Stimulated activated CD4-positive, alpha-beta T cell treated with anti-CD3 and anti-CD28 coated beads, Interleukin-4, amount 100 ng/mL, for 1 hour (primary cell): ENCODE data around the gene ZNF407.

Source experiments
- DNase-seq: peaks from one replicate; pipeline ENCODE4 v3.0.0-alpha.2; 2020

ZNF407 gene

GRCh38 chr18:74836296-74837139, 238.8 kb downstream of the ZNF407 start:
- DNase-seq = no peak

- DNase-seq = no peak
Measured at GRCh38 chr18:74840492-74841167, 243.0 kb downstream of the ZNF407 start.

GRCh38 chr18:74841248-74841647, 243.6 kb downstream of the ZNF407 start:
- DNase-seq = no peak

GRCh38 chr18:74849301-74849700, 251.6 kb downstream of the ZNF407 start:
- no peak for DNase-seq

GRCh38 chr18:74856434-74856833, 258.8 kb downstream of the ZNF407 start:
- DNase-seq = no peak

DNA sequence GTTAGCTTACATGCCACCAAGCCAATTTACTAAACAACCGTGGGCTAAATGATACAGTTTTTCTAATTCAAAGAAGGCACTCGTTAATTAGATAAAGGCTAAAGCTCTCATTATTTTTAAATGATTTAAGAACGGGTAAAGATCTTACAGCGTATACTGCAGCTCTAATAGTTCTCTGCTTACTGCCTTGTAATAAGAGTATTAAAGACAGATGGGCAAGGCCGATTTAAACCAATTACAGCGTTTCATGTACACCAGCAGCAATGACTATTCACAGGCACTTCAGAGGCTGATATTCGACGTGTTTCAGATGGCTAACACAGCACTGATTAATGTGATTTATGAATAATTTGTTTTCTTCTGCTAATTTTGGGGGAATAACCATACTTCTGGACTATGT, 259.3 kb downstream of the ZNF407 start:
- no peak for DNase-seq

GRCh38 chr18:74857901-74858300, 260.2 kb downstream of the ZNF407 start:
- no peak for DNase-seq

DNA sequence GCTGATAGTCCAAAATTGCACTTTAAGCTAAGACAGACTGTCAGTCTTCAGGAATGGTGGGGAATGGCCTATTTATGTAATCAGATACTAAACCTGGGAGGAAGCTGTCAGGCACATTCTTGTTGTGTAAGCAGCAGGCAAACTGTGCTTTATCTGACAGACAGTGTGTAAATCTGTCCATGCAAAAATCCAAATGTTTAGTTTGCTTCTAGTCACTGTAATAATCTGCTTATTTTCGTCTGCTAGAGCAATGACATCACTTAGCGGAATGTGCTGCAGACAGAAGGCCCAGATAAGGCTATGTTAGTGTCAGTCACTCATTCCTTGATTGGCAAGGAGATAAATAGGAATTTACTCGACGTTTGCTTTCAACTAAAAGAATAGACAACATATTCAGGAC, 263.5 kb downstream of the ZNF407 start:
- no peak for DNase-seq

DNA sequence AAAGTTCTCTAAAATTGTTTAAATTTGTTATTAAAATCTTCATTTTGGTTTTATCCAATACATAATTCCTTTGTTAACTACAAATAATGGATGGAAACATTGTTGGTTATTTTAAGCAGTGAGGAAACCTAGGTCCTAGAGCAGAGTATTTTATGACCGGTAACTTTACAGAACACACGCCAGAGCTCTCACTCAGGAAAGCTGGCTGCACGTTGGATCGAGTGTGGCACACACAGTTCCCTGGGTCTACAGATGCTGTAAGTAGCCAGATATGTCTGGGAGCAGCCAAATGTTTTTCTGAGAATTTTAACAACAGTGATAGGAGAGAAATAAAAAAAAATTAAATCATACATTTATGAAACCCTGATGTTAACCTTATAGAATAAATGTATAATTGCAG, 264.4 kb downstream of the ZNF407 start:
- DNase-seq = no peak

DNA sequence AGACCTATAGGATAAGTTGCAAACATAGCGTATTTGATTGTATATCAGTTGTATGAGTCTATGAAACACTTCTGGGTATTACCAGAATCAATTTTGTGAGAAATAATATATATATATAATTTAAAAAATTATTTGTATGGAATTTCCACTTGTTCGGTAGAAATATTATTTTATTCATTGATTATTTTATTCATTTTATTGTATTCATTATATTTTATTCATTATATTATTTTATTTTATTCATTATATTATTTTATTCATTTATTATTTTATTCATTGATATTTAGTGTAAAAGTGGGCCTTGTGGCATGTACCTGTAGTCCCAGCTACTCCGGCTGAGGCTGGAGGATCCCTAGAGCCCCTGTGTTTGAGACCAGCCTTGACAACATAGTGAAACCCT, 268.9 kb downstream of the ZNF407 start:
- DNase-seq = no peak

DNA sequence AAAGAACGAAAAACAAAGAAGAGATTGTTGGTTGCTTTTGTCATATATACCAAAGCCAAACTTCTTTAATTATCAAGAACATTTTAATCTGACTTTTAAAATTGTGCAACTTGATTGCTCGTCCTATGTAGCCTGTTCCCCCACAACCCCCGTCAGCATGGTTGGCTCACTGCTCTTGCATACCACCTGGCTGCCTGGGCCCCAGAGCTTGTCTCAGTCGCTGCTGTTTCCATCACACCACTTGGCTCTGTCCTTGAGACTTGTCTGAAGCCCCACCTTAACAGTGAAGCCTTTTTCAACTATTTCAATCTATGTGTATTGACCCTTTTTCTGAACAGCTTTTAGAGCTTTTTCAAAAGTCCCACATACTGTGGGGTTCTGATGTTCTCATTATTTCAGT, 270.8 kb downstream of the ZNF407 start:
- DNase-seq = no peak

- no peak for DNase-seq
Measured at GRCh38 chr18:74869904-74870863, 272.5 kb downstream of the ZNF407 start.

GRCh38 chr18:74870950-74871349, 273.3 kb downstream of the ZNF407 start:
- no peak for DNase-seq

GRCh38 chr18:74873629-74874028, 276.0 kb downstream of the ZNF407 start:
- DNase-seq = no peak

DNA sequence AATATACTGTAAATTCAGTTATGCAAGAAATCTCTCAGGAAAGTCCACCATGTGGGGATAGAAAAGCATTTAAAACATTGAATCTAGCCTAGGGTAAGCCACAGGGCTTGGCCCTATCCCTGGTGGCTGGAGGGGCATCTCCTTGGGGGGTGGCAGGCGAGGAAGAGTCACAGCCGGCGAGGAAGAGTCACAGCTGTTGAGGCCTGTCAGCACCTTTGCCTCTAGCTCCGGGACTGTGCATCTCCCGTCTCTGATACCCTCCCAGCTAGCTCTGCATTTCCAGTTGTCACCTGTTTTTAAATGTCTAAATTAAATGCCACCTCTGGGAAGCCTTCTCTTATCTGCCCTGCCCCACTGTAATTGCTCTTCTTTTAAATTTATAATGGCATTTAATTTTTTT, 276.7 kb downstream of the ZNF407 start:
- no peak for DNase-seq

DNA sequence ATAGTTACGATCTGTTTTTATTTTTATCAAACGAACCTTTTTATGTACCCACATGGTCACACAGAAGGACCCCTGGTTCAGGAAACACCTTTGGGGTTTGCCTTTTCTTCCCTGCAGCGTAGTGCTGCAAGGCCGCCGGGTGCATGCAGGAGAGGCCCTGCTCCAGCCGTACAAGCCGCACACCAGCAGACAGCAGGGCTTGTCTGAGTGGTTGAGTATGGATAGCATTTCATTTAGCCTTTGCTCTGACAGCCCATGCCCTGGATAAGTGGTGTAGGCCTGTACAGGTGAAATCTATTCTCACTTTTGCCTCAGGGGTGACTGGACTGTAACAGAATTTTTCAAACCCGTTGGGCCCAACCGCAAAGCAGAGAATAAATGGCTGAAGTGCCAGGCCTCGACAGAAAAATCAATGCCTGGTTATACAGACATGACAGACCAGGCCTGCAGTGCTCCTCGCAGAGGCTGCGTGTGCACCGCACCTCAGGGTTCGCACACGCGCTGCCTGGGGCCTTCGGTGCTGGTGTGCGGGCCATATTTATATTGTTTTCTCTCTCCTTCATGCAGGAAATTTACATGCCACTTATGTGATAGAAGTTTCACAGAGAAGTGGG, 279.1 kb downstream of the ZNF407 start:
- no peak for DNase-seq

DNA sequence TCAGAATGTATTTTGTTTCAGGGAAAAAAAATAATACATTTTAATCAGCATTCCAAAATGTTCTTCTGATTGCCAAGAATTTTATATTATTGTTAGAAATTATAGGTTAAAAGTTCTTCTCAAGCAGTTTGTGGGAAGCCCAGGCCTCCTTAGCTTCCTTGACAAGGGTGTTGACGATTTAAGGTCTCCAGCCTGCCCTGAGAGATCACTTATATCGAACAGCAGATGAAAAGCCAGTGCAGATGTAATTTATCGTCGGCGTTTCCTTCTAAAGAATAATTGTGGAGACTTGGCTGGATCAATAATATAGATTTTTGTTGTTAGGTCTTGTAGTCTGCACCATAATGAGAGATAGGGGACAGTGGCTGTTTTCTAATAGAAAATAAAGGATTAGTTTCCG, 280.6 kb downstream of the ZNF407 start:
- DNase-seq = no peak

- no peak for DNase-seq
Measured at GRCh38 chr18:74880706-74881278, 283.1 kb downstream of the ZNF407 start.

GRCh38 chr18:74892066-74892627, 294.5 kb downstream of the ZNF407 start:
- no peak for DNase-seq

DNA sequence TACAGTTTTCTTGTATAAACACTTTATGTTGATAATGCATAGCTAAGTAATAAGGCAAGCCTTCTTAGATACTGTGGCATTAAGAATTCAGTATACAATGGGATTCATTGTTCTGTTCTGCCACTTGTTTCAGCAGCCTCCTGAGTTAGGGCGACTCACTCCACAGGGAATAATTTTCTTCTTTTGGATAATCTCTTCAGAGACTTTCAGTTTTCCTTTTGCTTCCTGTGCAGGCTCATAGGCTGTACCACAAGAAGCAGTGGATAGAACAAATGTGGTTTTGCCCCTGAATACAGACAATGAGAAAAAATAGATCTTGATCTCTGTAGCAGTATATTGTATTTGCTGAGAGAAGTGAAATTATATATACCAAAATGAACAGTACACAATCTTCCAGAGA, 298.0 kb downstream of the ZNF407 start:
- no peak for DNase-seq

GRCh38 chr18:74896390-74896991, 298.8 kb downstream of the ZNF407 start:
- DNase-seq = peak; percentile 30
